ENCODE data around the gene MAB21L2.

DNA sequence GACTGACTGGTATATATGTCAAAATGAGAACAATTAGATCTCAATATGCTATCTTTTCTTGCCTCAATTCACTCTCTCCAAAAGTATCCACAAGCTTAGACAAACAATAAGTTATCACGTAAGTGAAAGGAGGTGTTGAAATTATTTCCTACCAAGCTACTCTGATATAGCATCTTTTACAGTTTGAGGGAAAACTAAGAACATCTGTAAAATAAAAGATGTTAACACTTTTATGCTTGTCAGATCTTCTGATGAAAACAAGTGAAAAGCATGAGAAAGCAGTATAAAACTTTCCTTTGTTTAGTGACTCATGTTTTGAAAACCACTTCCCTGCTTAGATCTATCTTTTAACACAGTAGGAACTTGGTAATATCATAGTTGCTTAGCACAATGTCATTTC, 8.4 kb upstream of the MAB21L2 start:
- TF ChIP-seq, protein P1, sequence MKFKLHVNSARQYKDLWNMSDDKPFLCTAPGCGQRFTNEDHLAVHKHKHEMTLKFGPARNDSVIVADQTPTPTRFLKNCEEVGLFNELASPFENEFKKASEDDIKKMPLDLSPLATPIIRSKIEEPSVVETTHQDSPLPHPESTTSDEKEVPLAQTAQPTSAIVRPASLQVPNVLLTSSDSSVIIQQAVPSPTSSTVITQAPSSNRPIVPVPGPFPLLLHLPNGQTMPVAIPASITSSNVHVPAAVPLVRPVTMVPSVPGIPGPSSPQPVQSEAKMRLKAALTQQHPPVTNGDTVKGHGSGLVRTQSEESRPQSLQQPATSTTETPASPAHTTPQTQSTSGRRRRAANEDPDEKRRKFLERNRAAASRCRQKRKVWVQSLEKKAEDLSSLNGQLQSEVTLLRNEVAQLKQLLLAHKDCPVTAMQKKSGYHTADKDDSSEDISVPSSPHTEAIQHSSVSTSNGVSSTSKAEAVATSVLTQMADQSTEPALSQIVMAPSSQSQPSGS (CRISPR knock-in tag; IDR thresholded peaks at IDR 0.05; ENCODE audit: borderline replicate concordance, low read depth) = no peak
- TF ChIP-seq, protein P2, sequence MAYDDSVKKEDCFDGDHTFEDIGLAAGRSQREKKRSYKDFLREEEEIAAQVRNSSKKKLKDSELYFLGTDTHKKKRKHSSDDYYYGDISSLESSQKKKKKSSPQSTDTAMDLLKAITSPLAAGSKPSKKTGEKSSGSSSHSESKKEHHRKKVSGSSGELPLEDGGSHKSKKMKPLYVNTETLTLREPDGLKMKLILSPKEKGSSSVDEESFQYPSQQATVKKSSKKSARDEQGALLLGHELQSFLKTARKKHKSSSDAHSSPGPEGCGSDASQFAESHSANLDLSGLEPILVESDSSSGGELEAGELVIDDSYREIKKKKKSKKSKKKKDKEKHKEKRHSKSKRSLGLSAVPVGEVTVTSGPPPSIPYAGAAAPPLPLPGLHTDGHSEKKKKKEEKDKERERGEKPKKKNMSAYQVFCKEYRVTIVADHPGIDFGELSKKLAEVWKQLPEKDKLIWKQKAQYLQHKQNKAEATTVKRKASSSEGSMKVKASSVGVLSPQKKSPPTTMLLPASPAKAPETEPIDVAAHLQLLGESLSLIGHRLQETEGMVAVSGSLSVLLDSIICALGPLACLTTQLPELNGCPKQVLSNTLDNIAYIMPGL (CRISPR knock-in tag; IDR thresholded peaks at IDR 0.05) = no peak
- TF ChIP-seq GABPB1 (CRISPR knock-in tag; IDR thresholded peaks at IDR 0.05) = no peak
